ENCODE results near the gene CEP104.

- TF ChIP-seq, protein P1, sequence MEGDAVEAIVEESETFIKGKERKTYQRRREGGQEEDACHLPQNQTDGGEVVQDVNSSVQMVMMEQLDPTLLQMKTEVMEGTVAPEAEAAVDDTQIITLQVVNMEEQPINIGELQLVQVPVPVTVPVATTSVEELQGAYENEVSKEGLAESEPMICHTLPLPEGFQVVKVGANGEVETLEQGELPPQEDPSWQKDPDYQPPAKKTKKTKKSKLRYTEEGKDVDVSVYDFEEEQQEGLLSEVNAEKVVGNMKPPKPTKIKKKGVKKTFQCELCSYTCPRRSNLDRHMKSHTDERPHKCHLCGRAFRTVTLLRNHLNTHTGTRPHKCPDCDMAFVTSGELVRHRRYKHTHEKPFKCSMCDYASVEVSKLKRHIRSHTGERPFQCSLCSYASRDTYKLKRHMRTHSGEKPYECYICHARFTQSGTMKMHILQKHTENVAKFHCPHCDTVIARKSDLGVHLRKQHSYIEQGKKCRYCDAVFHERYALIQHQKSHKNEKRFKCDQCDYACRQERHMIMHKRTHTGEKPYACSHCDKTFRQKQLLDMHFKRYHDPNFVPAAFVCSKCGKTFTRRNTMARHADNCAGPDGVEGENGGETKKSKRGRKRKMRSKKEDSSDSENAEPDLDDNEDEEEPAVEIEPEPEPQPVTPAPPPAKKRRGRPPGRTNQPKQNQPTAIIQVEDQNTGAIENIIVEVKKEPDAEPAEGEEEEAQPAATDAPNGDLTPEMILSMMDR (conservative IDR thresholded peaks at IDR 0.05): no peak
- TF ChIP-seq EZH2 (IDR thresholded peaks at IDR 0.05; ENCODE audit: low read depth): no peak
Observed at GRCh38 chr1:3871451-3871805, 14.4 kb upstream of the CEP104 start.

All from PC-9 (cell line).